ENCODE measurements around the gene SULF2.

SULF2 gene

DNA sequence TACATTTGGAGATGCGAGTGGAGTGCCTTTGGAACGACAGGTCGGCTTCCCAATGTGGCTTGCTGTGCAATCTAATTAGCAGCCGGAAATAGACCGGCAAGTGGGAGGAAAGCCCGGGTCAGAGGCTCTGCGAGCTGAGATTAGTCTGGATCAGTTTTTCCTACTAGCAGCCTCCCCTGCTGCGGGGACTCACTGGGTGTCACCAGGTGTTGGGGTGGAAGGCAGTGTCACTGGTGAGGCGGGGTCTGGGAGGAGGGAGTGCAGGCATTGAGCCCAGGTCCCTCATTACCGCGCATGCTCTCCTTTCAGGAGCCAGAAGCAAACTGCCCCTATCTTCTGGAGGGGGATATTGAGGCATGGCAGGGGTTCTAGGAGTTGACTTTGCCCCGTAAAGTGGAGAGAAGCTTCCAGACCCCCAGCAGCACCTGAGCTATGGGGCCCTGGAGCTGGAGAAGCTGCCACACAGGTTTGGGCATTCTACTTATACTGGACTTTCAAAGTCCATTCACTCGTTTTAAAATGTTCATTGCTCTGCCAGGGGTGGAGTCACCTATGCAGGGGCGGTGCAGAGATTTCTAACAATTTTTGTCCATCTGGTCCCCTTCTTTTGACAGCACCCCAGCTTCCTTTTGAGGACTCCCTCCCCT, 11.0 kb downstream of the SULF2 start:
- DNase-seq (ENCODE audit: insufficient read length, low spot score) (no peak), FAIRE-seq (no peak)
- TF ChIP-seq, protein P1, sequence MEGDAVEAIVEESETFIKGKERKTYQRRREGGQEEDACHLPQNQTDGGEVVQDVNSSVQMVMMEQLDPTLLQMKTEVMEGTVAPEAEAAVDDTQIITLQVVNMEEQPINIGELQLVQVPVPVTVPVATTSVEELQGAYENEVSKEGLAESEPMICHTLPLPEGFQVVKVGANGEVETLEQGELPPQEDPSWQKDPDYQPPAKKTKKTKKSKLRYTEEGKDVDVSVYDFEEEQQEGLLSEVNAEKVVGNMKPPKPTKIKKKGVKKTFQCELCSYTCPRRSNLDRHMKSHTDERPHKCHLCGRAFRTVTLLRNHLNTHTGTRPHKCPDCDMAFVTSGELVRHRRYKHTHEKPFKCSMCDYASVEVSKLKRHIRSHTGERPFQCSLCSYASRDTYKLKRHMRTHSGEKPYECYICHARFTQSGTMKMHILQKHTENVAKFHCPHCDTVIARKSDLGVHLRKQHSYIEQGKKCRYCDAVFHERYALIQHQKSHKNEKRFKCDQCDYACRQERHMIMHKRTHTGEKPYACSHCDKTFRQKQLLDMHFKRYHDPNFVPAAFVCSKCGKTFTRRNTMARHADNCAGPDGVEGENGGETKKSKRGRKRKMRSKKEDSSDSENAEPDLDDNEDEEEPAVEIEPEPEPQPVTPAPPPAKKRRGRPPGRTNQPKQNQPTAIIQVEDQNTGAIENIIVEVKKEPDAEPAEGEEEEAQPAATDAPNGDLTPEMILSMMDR (IDR thresholded peaks at IDR 0.05; ENCODE audit: insufficient read depth, missing control alignments): no peak

DNA sequence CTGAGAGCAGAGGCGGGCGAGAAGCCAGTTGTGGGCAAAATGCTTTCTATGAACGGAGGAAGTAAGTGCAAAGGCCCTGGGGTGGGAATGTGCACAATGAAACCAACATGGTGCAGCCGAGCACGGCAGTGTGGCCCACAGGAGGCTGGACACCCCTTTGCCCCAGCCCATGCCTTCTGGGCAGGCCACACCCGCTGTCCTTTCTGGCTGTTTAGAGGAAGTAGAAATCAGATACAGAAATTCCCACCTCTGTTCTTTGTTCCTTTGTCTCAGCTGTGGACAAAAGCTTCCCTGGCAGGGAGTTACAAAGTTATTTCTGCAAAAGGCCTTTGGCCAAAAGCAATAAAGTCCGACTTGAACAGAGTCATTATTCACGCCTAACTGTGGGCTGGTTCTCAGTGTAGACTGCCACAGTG, 11.9 kb downstream of the SULF2 start:
- TF ChIP-seq, protein P1 (IDR thresholded peaks at IDR 0.05; ENCODE audit: insufficient read depth, missing control alignments): no peak
- no peak for DNase-seq (ENCODE audit: insufficient read length, low spot score)
- FAIRE-seq: no peak

GRCh38 chr20:47770935-47771334, 14.3 kb downstream of the SULF2 start:
- DNase-seq (ENCODE audit: insufficient read length, low spot score) (no peak), FAIRE-seq (no peak)
- TF ChIP-seq, protein P1 (IDR thresholded peaks at IDR 0.05; ENCODE audit: insufficient read depth, missing control alignments): no peak

DNA sequence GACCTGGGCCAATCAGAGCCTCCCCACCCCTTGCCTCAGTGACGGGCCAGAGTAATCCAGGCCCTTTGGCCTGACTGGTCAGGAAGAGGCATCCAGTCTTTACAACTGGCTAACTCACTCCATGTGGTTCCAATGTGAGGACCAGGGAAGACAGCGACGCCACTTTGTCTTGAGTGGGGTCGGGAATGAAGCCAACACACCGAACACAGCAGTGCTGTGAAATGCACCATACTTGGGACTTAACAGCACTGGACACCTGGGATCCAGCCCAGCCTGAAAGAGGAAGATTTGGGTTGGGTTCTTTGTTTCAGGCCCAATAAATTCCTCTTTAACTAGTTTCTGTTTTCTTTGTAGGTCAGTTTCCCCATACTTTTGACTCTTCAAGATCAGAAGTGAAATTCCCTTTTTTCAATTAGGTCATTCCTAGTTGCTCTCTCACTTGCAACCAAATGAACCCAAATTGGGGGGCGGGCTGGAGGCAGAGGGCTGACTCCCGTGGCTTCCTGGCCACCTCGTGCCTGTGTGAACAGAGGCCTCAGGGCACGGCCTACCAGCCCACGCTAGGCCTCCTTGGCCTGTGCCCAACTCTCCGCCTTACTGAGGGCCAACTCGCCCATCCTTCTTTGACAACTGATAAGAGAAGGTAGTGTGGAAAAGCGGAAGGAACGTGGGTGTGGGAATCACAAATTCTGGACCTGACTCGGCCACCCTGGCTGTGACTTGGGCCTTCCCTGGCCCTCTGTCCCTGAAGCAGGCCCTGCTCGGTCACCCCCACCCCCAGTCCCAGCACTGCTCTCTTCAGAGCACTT, 17.1 kb downstream of the SULF2 start:
- TF ChIP-seq, protein P1 (IDR thresholded peaks at IDR 0.05; ENCODE audit: insufficient read depth, missing control alignments): no peak
- FAIRE-seq: no peak
- DNase-seq (ENCODE audit: insufficient read length, low spot score): no peak

- DNase-seq (ENCODE audit: insufficient read length, low spot score): no peak
- FAIRE-seq: no peak
- TF ChIP-seq, protein P1 (IDR thresholded peaks at IDR 0.05; ENCODE audit: insufficient read depth, missing control alignments): no peak
Measured at GRCh38 chr20:47765691-47766594, 19.3 kb downstream of the SULF2 start.

DNA sequence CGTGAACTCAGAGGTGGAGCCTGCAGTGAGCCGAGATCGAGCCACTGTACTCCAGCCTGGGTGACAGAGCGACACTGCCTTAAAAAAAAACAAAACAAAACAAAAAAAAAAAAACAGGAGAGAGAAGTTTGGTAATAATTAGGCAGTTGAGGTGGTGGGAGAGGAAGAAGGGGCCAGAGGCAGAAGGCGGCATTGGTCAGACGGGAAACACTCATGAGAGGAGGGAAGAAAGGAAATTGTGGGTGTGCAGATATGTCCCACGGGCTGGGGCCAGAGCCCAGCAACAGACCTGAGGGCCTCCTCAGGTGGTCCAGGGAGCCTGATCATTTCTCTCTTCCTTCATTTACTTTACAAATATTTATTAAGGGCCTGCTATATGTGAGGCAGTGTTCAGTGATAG, 20.0 kb downstream of the SULF2 start:
- DNase-seq (ENCODE audit: insufficient read length, low spot score): no peak
- FAIRE-seq: no peak
- TF ChIP-seq, protein P1 (IDR thresholded peaks at IDR 0.05; ENCODE audit: insufficient read depth, missing control alignments): no peak
